Measurements from ENCODE around the gene SEMA6D. TPM values are rescaled to one million over a fixed set of nuclear protein-coding genes. Genes with fewer than 3 reads are reported as not detected.

The SEMA6D gene
- total RNA-seq, 1 donor from 2014 or later: 0.39 TPM

GRCh38 chr15:47715856-47716445, 1.4 kb upstream of the SEMA6D start:
- DNase-seq (ENCODE audit: low read depth in 2 of 2): peak in 1 of 2 donors; percentile 78

DNA sequence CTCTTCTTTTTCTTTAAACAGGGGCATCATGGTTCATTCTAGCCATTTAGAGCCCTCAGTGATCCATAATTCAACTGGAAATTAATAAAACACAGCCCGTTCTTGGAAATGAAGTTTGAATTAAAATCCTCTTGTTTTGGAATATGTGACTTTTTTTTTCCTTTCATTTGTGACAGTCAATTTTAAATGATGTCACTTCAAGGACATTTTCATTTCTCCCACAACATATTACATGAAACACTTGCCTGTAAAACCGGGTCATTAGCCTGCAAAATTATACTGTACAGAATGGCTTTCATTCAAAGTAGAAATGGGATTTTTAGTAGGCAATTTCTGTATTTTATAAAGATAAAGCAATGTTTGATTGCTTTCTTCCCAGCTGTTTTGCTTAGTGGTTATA, 789 bp upstream of the SEMA6D start:
- DNase-seq (ENCODE audit: low read depth in 2 of 2): no peak

DNA sequence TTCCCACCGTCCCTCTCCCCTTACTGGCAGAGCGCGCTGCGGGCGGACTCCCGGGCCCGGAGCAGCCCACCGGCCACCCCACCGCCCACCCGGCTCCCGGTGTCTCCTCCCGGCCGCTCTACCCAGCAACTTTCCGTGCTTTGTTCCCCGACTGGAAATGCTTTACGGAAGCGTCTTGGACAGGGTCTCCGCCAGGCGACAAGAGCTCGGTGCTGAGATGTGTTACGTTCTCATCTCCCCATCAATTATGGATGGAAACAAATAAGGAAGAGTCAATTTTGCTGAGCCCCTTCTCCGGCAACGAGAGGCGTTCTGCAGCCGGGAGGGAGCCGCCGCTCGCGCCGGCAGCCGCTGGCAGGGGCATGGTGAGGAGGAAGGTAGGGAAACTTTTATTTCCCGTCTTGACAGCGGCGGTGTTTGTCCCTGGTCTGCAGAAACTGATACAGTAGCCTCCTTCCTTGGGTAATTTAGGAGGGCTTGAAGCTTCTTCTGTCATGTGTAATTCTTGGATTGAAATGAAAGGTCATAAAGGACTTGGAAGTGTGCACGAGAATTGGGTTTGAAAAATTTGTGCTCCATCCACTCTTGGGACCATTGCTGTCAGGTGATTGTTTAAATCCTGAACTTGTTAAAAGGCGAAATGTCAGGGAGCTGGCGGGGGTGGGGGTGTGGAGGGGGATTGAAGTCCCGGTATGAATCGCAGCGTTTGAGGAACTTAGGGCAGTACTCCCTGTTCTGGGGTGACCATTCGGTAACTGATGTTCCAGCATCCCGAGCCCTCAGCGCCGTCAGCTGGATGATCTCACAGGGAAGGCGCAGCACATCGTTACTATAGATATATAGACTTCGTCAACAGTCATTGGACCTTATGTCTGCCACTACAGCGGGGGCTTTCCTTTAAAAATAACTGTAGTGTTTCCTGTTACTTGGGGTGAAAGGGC, 1.5 kb downstream of the SEMA6D start:
- DNase-seq (ENCODE audit: low read depth in 2 of 2): peak in 1 of 2 donors; percentile 38

GRCh38 chr15:47719730-47720129, 2.4 kb downstream of the SEMA6D start:
- DNase-seq (ENCODE audit: low read depth in 2 of 2): no peak

DNA sequence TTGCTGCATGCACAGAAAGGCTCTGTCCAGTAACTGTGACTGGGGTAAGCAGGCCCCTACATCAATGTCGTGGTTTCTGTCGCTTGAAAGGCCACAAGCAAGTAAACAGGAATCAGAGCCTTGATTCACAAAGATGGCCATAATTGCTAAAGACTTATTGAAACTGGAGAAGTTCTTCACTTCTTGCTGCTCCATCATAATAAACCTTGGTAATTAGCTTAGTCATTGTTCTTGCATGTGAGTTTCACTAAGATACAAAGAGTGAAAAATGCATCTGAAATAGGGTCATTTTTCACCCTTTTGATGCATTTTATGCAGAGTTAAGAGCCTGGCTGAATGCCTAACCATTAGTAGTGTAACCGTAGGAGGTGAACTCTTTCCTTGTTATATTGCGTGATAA, 3.2 kb downstream of the SEMA6D start:
- no peak for DNase-seq (ENCODE audit: low read depth in 2 of 2)

- DNase-seq (ENCODE audit: low read depth in 2 of 2): no peak
Measured at GRCh38 chr15:47721676-47722075, 4.4 kb downstream of the SEMA6D start.

GRCh38 chr15:47724346-47724745, 7.0 kb downstream of the SEMA6D start:
- no peak for DNase-seq (ENCODE audit: low read depth in 2 of 2)

DNA sequence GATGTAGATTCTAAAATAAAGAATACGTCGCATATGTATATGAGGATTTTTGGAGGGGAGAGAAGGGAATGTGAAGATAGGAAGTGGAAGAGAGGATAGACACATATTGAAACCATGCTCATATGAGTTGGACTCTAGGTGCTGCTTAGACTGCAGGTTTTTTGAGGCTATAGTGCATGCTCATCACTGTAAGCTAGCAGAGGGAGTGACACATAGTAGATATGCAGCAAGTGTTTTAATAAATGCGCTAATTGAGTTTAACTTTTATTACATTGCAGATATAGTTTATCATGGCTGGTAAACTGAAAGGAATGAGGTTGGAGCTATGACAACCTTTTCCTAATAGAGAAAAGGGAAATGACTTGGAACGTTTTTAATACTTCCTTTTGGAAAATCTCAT, 7.7 kb downstream of the SEMA6D start:
- DNase-seq (ENCODE audit: low read depth in 2 of 2): no peak

DNA sequence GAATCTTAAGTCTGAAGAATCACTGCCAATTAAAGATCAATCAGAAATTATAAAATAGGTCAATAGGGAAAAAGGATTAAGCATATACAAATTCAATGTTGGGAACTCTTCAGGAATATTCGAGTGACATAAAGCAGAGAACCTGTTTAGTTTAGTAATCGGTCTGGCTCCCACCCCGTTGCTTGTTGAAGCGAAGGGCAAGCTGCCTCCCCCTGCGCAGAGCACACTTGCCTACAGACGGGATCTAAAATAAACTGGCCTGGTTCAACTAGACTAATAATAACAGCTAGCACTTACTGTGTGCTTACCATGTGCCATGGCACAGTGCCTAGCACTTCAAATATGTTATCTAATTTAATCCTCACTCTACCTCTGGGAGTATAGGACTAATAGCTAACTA, 8.6 kb downstream of the SEMA6D start:
- no peak for DNase-seq (ENCODE audit: low read depth in 2 of 2)

DNA sequence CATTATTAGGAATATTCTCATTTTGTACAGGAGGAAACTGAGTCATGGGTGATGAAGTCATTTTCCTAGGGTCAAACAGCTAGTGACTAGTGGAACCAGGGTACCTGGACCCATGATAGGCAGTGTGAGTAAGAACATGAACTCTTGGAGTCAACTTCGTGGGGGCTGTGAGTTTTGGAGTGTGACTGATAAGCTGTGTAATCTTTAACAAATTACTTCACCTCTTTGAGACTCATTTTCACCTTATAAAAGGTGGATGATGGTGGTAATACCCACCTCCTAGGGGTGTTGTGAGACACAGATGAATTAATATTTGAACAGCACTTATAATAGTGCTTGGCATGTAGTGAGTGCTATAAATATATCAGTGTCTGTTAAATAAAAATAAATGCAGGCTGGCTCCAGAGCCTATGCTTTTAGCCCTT, 9.1 kb downstream of the SEMA6D start:
- DNase-seq (ENCODE audit: low read depth in 2 of 2): peak in 1 of 2 donors; percentile 19

GRCh38 chr15:47727137-47727536, 9.8 kb downstream of the SEMA6D start:
- no peak for DNase-seq (ENCODE audit: low read depth in 2 of 2)

GRCh38 chr15:47727676-47728075, 10.4 kb downstream of the SEMA6D start:
- no peak for DNase-seq (ENCODE audit: low read depth in 2 of 2)

- DNase-seq (ENCODE audit: low read depth in 2 of 2): no peak
Measured at GRCh38 chr15:47728426-47728825, 11.1 kb downstream of the SEMA6D start.

DNA sequence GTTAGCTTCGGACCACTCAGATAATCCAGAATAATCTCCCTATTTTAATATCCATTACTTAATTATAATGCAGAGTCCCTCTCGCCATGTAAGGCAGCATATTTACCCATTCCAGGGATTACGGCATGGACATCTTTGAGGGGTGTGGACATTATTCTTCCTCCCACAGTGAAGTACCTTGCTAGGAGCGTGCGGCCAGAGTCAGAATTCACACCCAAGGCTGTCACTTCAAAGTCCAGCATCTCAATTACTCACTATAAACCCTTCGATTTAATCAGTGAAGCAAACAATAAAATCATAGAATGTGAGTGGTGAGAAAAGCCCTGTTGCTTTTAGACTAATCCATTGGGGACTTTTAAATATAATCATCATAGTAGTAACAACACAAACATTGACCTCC, 11.6 kb downstream of the SEMA6D start:
- no peak for DNase-seq (ENCODE audit: low read depth in 2 of 2)

- DNase-seq (ENCODE audit: low read depth in 2 of 2): no peak
Measured at GRCh38 chr15:47731230-47731629, 13.9 kb downstream of the SEMA6D start.

GRCh38 chr15:47732248-47732647, 14.9 kb downstream of the SEMA6D start:
- DNase-seq (ENCODE audit: low read depth in 2 of 2): no peak

GRCh38 chr15:47733085-47733484, 15.8 kb downstream of the SEMA6D start:
- no peak for DNase-seq (ENCODE audit: low read depth in 2 of 2)

GRCh38 chr15:47736143-47736786, 19.0 kb downstream of the SEMA6D start:
- DNase-seq (ENCODE audit: low read depth in 2 of 2): no peak

- no peak for DNase-seq (ENCODE audit: low read depth in 2 of 2)
Measured at GRCh38 chr15:47737477-47737876, 20.2 kb downstream of the SEMA6D start.

GRCh38 chr15:47738144-47738825, 21.0 kb downstream of the SEMA6D start:
- DNase-seq (ENCODE audit: low read depth in 2 of 2): peak in 1 of 2 donors; percentile 14

GRCh38 chr15:47741082-47741481, 23.8 kb downstream of the SEMA6D start:
- DNase-seq (ENCODE audit: low read depth in 2 of 2): no peak

- DNase-seq (ENCODE audit: low read depth in 2 of 2): no peak
Measured at GRCh38 chr15:47741907-47742306, 24.6 kb downstream of the SEMA6D start.

Data from dermis microvascular lymphatic vessel endothelial cell (primary cell).